Breast epithelium (tissue), 4 donors: ENCODE results near the gene ZNF536. TPM values are rescaled to one million over a fixed set of nuclear protein-coding genes. Genes with fewer than 3 reads are reported as not detected.

Experiments
- DNase-seq, 2 donors: peaks; one replicate each; pipeline ENCODE4 v3.0.0-alpha.2; 2019; ENCODE audit warnings: low spot score in 2 of 2
- H3K27ac ChIP-seq, 2 donors: fragments of 200-600 bp; sonication (generic) in 1 of 2; one replicate each; pipeline ENCODE4 v1.5.1; 2016 to 2019; ENCODE audit warnings: mild to moderate bottlenecking in 1 of 2
- H3K27me3 ChIP-seq, 2 donors: fragments of 200-600 bp; sonication (generic) in 1 of 2; one replicate each; pipeline versions ENCODE4 v1.5.1 to v1.6.0; 2017 to 2019; ENCODE audit warnings: control low read depth in 1 of 2, mild to moderate bottlenecking in 1 of 2
- H3K36me3 ChIP-seq: fragments of 200-600 bp; one replicate; pipeline ENCODE4 v1.5.1; 2019
- H3K4me1 ChIP-seq, 2 donors: fragments of 200-600 bp; sonication (generic); one replicate each; pipeline ENCODE4 v1.5.1; 2016 to 2019; ENCODE audit warnings: control low read depth in 1 of 2
- H3K4me3 ChIP-seq, 3 donors: fragments of 200-600 bp; sonication (generic); 1 replicate in 2 of 3; 2 replicates in 1 of 3; pipeline ENCODE4 v1.5.1; 2016 to 2019; ENCODE audit warnings: mild to moderate bottlenecking in 3 of 3, moderate library complexity in 2 of 3
- H3K9me3 ChIP-seq, 2 donors: fragments of 200-600 bp; sonication (generic) in 1 of 2; one replicate each; pipeline ENCODE4 v1.5.1; 2016 to 2019; ENCODE audit warnings: control low read depth in 1 of 2
- CTCF ChIP-seq, 3 donors: fragments of 450-650 bp; IDR thresholded peaks; one replicate each; pipeline ENCODE4 v1.5.1; 2016 to 2017; ENCODE audit warnings: antibody characterized with exemption in 3 of 3, mild to moderate bottlenecking in 3 of 3, moderate library complexity in 3 of 3
- POLR2A ChIP-seq: fragments of 450-650 bp; IDR thresholded peaks from one replicate; pipeline ENCODE4 v1.6.1; 2016; ENCODE audit warnings: antibody characterized with exemption, mild to moderate bottlenecking, moderate library complexity
- POLR2AphosphoS5 ChIP-seq, 3 donors: sonication (generic); formaldehyde crosslinking; IDR thresholded peaks; one replicate each; pipeline ENCODE4 v1.6.1; 2017; ENCODE audit warnings: antibody characterized with exemption in 3 of 3
- intact Hi-C: fragments of 100-400 bp; cut with DNase I; formaldehyde crosslinking; loops from one replicate; pipeline ENCODE4 v1.15.1; 2023; ENCODE audit warnings: low total_unique reads
- total RNA-seq, 3 donors: library from RNA; depleted of rRNA; stranded (reverse); fragments of >200 nt; gene quantifications; one replicate each; pipeline ENCODE4 v1.1.0, GENCODE V29; 2016

Gene ZNF536
- total RNA-seq, 3 donors from 2014 or later: under 0.01 to 0.15 TPM; not detected in 1

GRCh38 chr19:30539315-30539714 lies 167.1 kb downstream of the ZNF536 start:
- no peak for DNase-seq
- no peak overlapping the region for H3K4me3 ChIP-seq

GRCh38 chr19:30539981-30540380 lies 167.8 kb downstream of the ZNF536 start:
- H3K36me3 ChIP-seq: no peaks in the 10 kb centered on the region
- no peaks in the 10 kb centered on the region for H3K4me1 ChIP-seq
- no peak for TF ChIP-seq CTCF (IDR thresholded peaks at IDR 0.05)
- no peak for TF ChIP-seq POLR2A
- TF ChIP-seq POLR2AphosphoS5 (IDR thresholded peaks at IDR 0.05): no peak
- intact Hi-C loops: no loop called here
- H3K27me3 ChIP-seq: peaks cover 0 to 16% of the 10 kb centered on the region in 2 donors
- H3K4me3 ChIP-seq: no peak overlapping the region
- H3K9me3 ChIP-seq: no peaks in the 10 kb centered on the region
- no peak overlapping the region for H3K27ac ChIP-seq
- DNase-seq: no peak

More at GRCh38 chr19:30539315-30539714, 167.1 kb downstream of the ZNF536 start:
- Histone ChIP-seq H3K9me3 (no peaks in the 10 kb centered on the region), H3K27me3 (peaks cover 0 to 16% of the 10 kb centered on the region in 2 donors), H3K4me1 (no peaks in the 10 kb centered on the region), H3K27ac (no peak overlapping the region), H3K36me3 (no peaks in the 10 kb centered on the region)
- intact Hi-C loops: no loop called here
- TF ChIP-seq POLR2AphosphoS5 (IDR thresholded peaks at IDR 0.05): no peak
- no peak for TF ChIP-seq POLR2A
- no peak for TF ChIP-seq CTCF (IDR thresholded peaks at IDR 0.05)

GRCh38 chr19:30540761-30541160 lies 168.6 kb downstream of the ZNF536 start:
- Histone ChIP-seq H3K27ac (no peak overlapping the region), H3K27me3 (peaks cover 0 to 14% of the 10 kb centered on the region in 2 donors), H3K4me3 (no peak overlapping the region), H3K4me1 (no peaks in the 10 kb centered on the region), H3K36me3 (no peaks in the 10 kb centered on the region), H3K9me3 (no peaks in the 10 kb centered on the region)
- DNase-seq: no peak
- TF ChIP-seq POLR2AphosphoS5 (IDR thresholded peaks at IDR 0.05): no peak
- no peak for TF ChIP-seq CTCF (IDR thresholded peaks at IDR 0.05)
- no peak for TF ChIP-seq POLR2A
- intact Hi-C loops: no loop called here

GRCh38 chr19:30541575-30541974 lies 169.4 kb downstream of the ZNF536 start:
- TF ChIP-seq CTCF (IDR thresholded peaks at IDR 0.05): no peak
- no peak for TF ChIP-seq POLR2A
- TF ChIP-seq POLR2AphosphoS5 (IDR thresholded peaks at IDR 0.05): no peak
- intact Hi-C loops: no loop called here

GRCh38 chr19:30543243-30543945 lies 171.2 kb downstream of the ZNF536 start:
- DNase-seq: no peak
- Histone ChIP-seq H3K9me3 (no peaks in the 10 kb centered on the region), H3K36me3 (no peaks in the 10 kb centered on the region), H3K4me3 (no peak overlapping the region), H3K4me1 (no peaks in the 10 kb centered on the region), H3K27me3 (peaks cover 0 to 11% of the 10 kb centered on the region in 2 donors), H3K27ac (no peak overlapping the region)
- intact Hi-C loops: no loop called here
- TF ChIP-seq POLR2AphosphoS5 (IDR thresholded peaks at IDR 0.05) (no peak), CTCF (IDR thresholded peaks at IDR 0.05) (no peak)

More at GRCh38 chr19:30541575-30541974, 169.4 kb downstream of the ZNF536 start:
- Histone ChIP-seq H3K27ac (no peak overlapping the region), H3K9me3 (no peaks in the 10 kb centered on the region), H3K36me3 (no peaks in the 10 kb centered on the region), H3K4me1 (no peaks in the 10 kb centered on the region), H3K27me3 (peaks cover 0 to 12% of the 10 kb centered on the region in 2 donors), H3K4me3 (no peak overlapping the region)
- DNase-seq: no peak
